Activated T-cell treated with anti-CD3 and anti-CD28 coated beads for 1 hour (primary cell): ENCODE measurements around the gene TMEM87B.
"Not testable (repeated sequence)": the region's sequence is repeated elsewhere in the genome, so short reads cannot be mapped to it uniquely, and the experiment has no call there.

Source experiments
- DNase-seq: peaks from one replicate; pipeline ENCODE4 v3.0.0-alpha.2; 2020; ENCODE audit warnings: low read depth

Gene TMEM87B

GRCh38 chr2:112065966-112066365 is 10.9 kb downstream of the TMEM87B start:
- DNase-seq: no peak

DNA sequence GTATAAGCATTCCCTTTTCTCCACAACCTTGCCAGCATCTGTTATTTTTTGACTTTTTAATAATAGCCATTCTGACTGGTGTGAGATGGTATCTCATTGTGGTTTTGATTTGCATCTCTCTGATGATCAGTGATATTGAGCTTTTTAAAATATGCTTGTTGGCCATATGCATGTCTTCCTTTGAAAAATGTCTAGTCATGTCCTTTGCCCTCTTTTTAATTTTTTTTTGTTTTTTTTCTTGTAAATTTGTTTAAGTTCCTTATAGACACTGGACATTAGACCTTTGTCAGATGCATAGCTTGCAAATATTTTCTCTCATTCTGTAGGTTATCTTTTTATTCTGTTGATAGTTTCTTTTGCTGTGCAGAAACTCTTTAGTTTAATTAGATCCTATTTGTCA is 14.7 kb downstream of the TMEM87B start:
- not testable (repeated sequence) for DNase-seq

DNA sequence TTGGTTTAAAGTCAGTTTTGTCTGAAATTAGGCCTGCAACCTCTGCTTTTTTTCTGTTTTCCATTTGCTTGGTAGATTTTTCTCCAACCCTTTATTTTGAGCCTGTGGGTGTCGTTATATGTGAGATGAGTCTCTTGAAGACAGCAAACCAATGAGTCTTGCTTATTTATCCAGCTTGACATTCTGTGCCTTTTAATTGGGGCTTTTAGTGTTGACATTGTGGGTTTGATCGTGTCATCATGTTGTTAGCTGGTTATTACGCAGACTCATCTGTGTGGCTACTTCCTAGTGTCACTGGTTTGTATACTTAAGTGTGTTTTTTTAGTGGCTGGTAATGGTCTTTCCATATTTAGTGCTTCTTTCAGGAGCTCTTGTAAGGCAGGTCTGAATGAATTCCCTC is 18.8 kb downstream of the TMEM87B start:
- DNase-seq: no peak

GRCh38 chr2:112074506-112074905 is 19.4 kb downstream of the TMEM87B start:
- DNase-seq: no peak

GRCh38 chr2:112075490-112076260 is 20.6 kb downstream of the TMEM87B start:
- DNase-seq: no peak

- DNase-seq: no peak
Measured at GRCh38 chr2:112077814-112078213, 22.7 kb downstream of the TMEM87B start.

DNA sequence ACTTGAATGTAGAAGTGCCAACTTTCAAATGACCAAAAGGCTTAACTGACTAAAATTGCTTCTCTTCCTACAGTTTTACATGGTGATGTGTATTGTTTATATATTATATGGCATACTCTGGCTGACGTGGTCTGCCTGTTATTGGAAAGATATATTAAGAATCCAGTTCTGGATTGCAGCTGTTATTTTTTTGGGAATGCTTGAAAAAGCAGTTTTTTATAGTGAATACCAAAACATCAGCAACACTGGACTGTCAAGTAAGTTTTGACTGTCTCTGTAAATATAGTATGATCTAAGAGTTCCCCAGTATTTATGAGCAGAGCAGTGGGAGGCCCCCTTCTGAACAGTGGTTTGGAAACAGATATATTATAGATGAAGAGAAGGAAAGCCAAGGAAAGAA is 26.2 kb downstream of the TMEM87B start:
- no peak for DNase-seq

- no peak for DNase-seq
Measured at GRCh38 chr2:112084689-112085374, 29.8 kb downstream of the TMEM87B start.

DNA sequence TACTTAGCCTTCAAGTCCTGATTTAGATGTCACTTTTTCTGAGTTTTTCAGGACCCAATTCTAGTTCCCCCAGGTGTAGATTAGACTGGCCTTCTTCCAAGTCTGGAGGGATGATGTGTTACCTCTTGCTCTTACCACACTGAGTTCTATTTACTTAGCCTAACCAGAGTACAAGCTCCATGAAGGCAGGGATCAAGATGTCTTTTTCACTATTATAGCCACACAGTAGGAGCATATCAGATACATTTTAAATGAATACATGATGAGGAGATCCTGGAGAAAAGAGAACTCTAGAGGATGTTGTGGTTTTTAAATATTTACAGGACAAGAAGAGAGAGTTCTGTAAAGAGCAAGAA is 30.3 kb downstream of the TMEM87B start:
- DNase-seq: no peak

- DNase-seq: no peak
Measured at GRCh38 chr2:112085916-112086669, 31.0 kb downstream of the TMEM87B start.

- DNase-seq: no peak
Measured at GRCh38 chr2:112087346-112088020, 32.4 kb downstream of the TMEM87B start.

DNA sequence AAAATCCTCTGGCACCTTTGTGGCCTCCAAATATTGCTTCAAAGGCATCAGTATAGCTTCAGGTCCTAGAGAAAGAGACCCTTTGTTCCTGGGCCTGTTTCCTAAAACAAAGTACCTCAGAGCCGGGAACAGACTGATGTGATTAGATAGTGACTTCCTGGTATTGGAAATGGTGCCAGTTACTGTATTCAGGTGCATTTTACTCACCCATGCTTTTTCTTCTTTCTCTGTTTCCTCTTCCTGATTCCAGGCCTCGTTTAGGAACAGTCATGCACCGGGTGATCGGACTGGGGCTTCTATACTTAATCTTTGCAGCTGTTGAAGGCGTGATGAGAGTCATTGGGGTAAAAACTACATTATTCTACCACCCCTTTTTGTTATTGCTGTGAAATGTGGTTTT is 34.3 kb downstream of the TMEM87B start:
- no peak for DNase-seq

- DNase-seq: no peak
Measured at GRCh38 chr2:112092286-112093041, 37.4 kb downstream of the TMEM87B start.

- no peak for DNase-seq
Measured at GRCh38 chr2:112093216-112093615, 38.1 kb downstream of the TMEM87B start.

DNA sequence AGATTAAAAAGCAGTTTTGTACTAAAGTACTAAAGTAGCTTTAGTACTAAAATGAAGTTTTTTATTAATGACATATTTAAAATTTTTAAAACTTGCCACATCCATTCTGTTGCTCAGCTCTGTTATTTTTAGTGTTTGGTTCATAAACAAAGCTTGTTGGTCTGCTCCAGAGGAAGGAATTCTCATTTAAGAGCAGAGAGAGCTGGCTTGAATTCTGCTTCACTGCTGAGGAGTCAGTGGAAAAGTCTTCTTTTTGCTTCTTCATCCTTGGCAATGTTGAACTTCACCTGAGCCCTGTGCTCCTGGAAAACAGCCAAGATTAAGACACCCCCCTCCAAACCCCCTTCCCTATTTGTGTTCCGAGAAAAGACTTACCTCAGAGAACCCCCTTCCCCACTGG is 40.6 kb downstream of the TMEM87B start:
- DNase-seq: no peak

- no peak for DNase-seq
Measured at GRCh38 chr2:112096098-112096497, 41.0 kb downstream of the TMEM87B start.

DNA sequence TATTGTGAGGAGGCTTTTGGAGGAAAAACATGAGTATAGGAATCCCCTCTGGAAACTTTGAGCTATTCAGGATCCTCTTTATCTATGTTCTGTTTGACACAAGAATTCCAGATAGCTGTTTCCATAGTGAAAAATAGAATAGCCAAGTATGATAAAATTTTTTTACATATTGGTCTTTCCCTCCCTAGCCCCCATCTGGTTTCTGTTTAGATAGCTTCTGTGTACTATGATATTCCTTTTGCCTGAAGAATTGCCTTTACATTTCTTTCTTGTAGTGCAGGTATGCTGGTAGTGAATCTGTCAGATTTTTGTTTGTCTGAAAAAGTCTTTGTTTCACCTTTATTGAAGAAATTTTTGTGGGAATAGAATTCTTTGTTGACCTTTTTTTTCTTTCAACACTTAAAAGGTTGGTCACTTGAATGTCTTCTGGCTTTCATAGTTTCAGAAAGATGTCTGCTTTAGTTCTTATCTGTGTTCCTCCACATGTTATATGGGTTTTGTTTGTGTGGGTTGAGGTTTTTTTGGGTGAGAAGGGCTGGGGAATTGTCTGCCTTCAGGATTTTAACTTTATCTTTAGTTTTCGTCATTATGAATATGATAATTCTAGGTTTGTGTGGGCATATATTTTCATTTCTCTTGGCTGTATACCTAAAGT is 53.2 kb downstream of the TMEM87B start:
- DNase-seq: no peak

DNA sequence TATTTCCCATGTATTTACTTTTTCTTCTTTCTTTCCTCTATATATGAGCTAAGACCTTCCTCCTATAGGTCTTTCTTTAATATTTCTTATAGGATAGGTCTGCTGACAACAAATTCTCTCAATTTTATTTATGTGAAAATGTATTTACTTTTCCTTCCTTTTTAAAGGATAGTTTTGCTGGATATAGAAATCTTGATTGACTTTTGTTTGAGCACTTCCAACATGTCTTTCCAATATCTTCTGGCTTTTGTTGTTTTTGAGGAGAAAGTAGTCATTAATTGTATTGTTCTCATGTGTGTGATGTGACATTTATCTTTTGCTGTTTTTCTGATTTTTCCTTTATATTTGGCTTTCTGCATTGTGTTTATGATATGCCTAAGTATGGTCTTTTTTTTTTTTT is 54.2 kb downstream of the TMEM87B start:
- DNase-seq: no peak

DNA sequence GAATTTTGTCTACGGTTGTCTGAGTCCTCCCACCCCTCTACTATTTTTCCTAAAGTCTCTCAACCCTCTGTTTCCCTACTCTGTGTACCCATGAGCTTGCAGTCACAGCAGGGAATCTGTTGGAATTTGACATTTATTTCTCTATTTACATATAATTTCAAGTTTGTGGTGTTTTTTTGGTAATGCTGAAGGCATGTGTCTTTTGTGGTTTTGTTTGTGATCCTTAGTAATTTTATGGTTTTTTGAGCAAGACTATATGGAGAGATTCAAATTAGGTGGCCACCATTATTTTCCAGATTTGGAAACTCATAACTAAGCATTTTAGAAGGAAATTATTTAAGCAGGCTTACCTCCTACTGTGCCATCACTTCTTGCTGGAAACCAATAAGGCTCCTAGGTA is 55.9 kb downstream of the TMEM87B start:
- no peak for DNase-seq

DNA sequence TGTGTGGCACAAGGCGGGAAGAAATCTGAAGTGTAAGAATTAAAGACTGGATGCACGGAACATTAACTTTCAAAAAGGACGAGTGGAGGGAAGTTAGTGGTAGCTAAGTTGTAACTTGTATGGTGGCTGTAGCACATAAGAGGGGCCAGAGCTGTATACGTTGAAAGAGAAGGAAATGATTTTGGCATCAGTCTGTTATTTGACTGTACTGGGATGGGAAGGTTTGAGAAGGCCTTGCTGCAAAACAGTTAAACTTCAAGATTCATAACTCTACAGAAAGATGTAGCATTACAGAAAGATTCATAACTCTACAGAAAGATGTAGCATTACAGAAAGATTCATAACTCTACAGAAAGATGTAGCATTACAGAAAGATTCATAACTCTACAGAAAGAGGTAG is 58.3 kb downstream of the TMEM87B start:
- not testable (repeated sequence) for DNase-seq

GRCh38 chr2:112118148-112118547 is 63.1 kb downstream of the TMEM87B start:
- no peak for DNase-seq
